HG03108 (cell line): ENCODE results near the gene PTTG1IP2.
"Not testable (repeated sequence)": the region's sequence is repeated elsewhere in the genome, so short reads cannot be mapped to it uniquely, and the experiment has no call there.

Experiments
- ATAC-seq: cut with Tn5 transposase; IDR thresholded peaks from one replicate; pipeline ENCODE4 v1.9.1; 2021; ENCODE audit warnings: moderate library complexity; ENCODE audit not compliant: unreplicated experiment

Gene PTTG1IP2

GRCh38 chr7:90469554-90469953 is at the start of gene PTTG1IP2:
TSS of gene PTTG1IP2 (plus strand) at chr7:90469639. CDS start at chr7:90469787, 148 bp downstream.
- ATAC-seq: no peak

GRCh38 chr7:90421651-90422050 is 47.8 kb upstream of the PTTG1IP2 start:
- ATAC-seq: no peak

GRCh38 chr7:90424720-90425119 is 44.7 kb upstream of the PTTG1IP2 start:
- ATAC-seq: peak; percentile 94

- no peak for ATAC-seq
Measured at GRCh38 chr7:90425376-90425775, 44.1 kb upstream of the PTTG1IP2 start.

GRCh38 chr7:90430614-90431460 is 38.6 kb upstream of the PTTG1IP2 start:
- no peak for ATAC-seq

- ATAC-seq: no peak
Measured at GRCh38 chr7:90432752-90433151, 36.7 kb upstream of the PTTG1IP2 start.

GRCh38 chr7:90433221-90433620 is 36.2 kb upstream of the PTTG1IP2 start:
- no peak for ATAC-seq

- ATAC-seq: no peak
Measured at GRCh38 chr7:90445633-90446032, 23.8 kb upstream of the PTTG1IP2 start.

GRCh38 chr7:90446137-90446899 is 23.1 kb upstream of the PTTG1IP2 start:
- ATAC-seq: no peak

GRCh38 chr7:90453259-90453891 is 16.1 kb upstream of the PTTG1IP2 start:
- no peak for ATAC-seq

- ATAC-seq: no peak
Measured at GRCh38 chr7:90453931-90454330, 15.5 kb upstream of the PTTG1IP2 start.

GRCh38 chr7:90455163-90456030 is 14.0 kb upstream of the PTTG1IP2 start:
- ATAC-seq: peak; percentile 70

GRCh38 chr7:90458104-90458503 is 11.3 kb upstream of the PTTG1IP2 start:
- ATAC-seq: no peak

GRCh38 chr7:90459888-90460287 is 9.6 kb upstream of the PTTG1IP2 start:
- no peak for ATAC-seq

- ATAC-seq: no peak
Measured at GRCh38 chr7:90461219-90461618, 8.2 kb upstream of the PTTG1IP2 start.

GRCh38 chr7:90463151-90463628 is 6.2 kb upstream of the PTTG1IP2 start:
- ATAC-seq: not testable (repeated sequence)

GRCh38 chr7:90465816-90466215 is 3.6 kb upstream of the PTTG1IP2 start:
- no peak for ATAC-seq

- ATAC-seq: no peak
Measured at GRCh38 chr7:90472805-90473540, 3.5 kb downstream of the PTTG1IP2 start.

- ATAC-seq: no peak
Measured at GRCh38 chr7:90473814-90474213, 4.4 kb downstream of the PTTG1IP2 start.
